ENCODE results near the gene TAOK2. TPM values are rescaled to one million over a fixed set of nuclear protein-coding genes. Genes with fewer than 3 reads are reported as not detected.
A peak's percentile ranks its signal among the peaks of the same experiment; 100 is the strongest.

The TAOK2 gene
- polyA plus RNA-seq, 3 donors = 33.6 to 36.9 (median 36.4) TPM

- DNase-seq (ENCODE audit: low read depth in 3 of 3, low spot score in 2 of 3) = no peak
Measured at GRCh38 chr16:29986231-29986630, 12.6 kb downstream of the TAOK2 start.

GRCh38 chr16:29986931-29987330, 13.3 kb downstream of the TAOK2 start:
- DNase-seq (ENCODE audit: low read depth in 3 of 3, low spot score in 2 of 3) = no peak

- DNase-seq (ENCODE audit: low read depth in 3 of 3, low spot score in 2 of 3) = no peak
Measured at GRCh38 chr16:29987371-29988085, 13.9 kb downstream of the TAOK2 start.

GRCh38 chr16:29988346-29989075, 14.8 kb downstream of the TAOK2 start:
- DNase-seq (ENCODE audit: low read depth in 3 of 3, low spot score in 2 of 3) = no peak

- no peak for DNase-seq (ENCODE audit: low read depth in 3 of 3, low spot score in 2 of 3)
Measured at GRCh38 chr16:29989111-29989858, 15.6 kb downstream of the TAOK2 start.

- DNase-seq (ENCODE audit: low read depth in 3 of 3, low spot score in 2 of 3) = no peak
Measured at GRCh38 chr16:29990034-29990433, 16.4 kb downstream of the TAOK2 start.

- no peak for DNase-seq (ENCODE audit: low read depth in 3 of 3, low spot score in 2 of 3)
Measured at GRCh38 chr16:29990883-29991570, 17.4 kb downstream of the TAOK2 start.

- no peak for DNase-seq (ENCODE audit: low read depth in 3 of 3, low spot score in 2 of 3)
Measured at GRCh38 chr16:29991571-29991904, 17.9 kb downstream of the TAOK2 start.

GRCh38 chr16:29992344-29992967, 18.8 kb downstream of the TAOK2 start:
- DNase-seq (ENCODE audit: low read depth in 3 of 3, low spot score in 2 of 3) = no peak

GRCh38 chr16:29993191-29993902, 19.7 kb downstream of the TAOK2 start:
- no peak for DNase-seq (ENCODE audit: low read depth in 3 of 3, low spot score in 2 of 3)

GRCh38 chr16:29993903-29994599, 20.4 kb downstream of the TAOK2 start:
- no peak for DNase-seq (ENCODE audit: low read depth in 3 of 3, low spot score in 2 of 3)

GRCh38 chr16:29994600-29995323, 21.1 kb downstream of the TAOK2 start:
- DNase-seq (ENCODE audit: low read depth in 3 of 3, low spot score in 2 of 3) = no peak

GRCh38 chr16:29995324-29995910, 21.7 kb downstream of the TAOK2 start, which contains the start of gene HIRIP3:
TSS of gene HIRIP3 (minus strand) at chr16:29995617. CDS start at chr16:29995605, 12 bp downstream.
- peak in 1 of 3 donors; percentile 72 for DNase-seq (ENCODE audit: low read depth in 3 of 3, low spot score in 2 of 3)

- DNase-seq (ENCODE audit: low read depth in 3 of 3, low spot score in 2 of 3) = peak; percentile 87 to 92 (median 89)
Measured at GRCh38 chr16:29995911-29996765, 22.5 kb downstream of the TAOK2 start, which contains the start of gene INO80E. TSS of gene INO80E (plus strand) at chr16:29996241. CDS start at chr16:29996311, 70 bp downstream.

GRCh38 chr16:29996766-29997250, 23.1 kb downstream of the TAOK2 start:
- no peak for DNase-seq (ENCODE audit: low read depth in 3 of 3, low spot score in 2 of 3)

GRCh38 chr16:29999605-30000004, 25.9 kb downstream of the TAOK2 start:
- DNase-seq (ENCODE audit: low read depth in 3 of 3, low spot score in 2 of 3) = no peak
